Endothelial cell (in vitro differentiated cells): Measurements from ENCODE around the gene C22orf31. TPM values are rescaled to one million over a fixed set of nuclear protein-coding genes. Genes with fewer than 3 reads are reported as not detected.

Experiments used
- DNase-seq: peaks from one replicate; pipeline ENCODE4 v3.0.0; 2021; ENCODE audit warnings: low spot score
- H3K27ac Mint-ChIP-seq: one replicate; pipeline ENCODE4 v1.8.0; 2021; ENCODE audit warnings: mixed read lengths, inconsistent platforms; ENCODE audit not compliant: unreplicated experiment
- H3K27me3 Mint-ChIP-seq: one replicate; pipeline ENCODE4 v1.8.0; 2021; ENCODE audit warnings: mild to moderate bottlenecking, moderate library complexity, mixed read lengths, inconsistent platforms; ENCODE audit not compliant: unreplicated experiment
- H3K36me3 Mint-ChIP-seq: one replicate; pipeline ENCODE4 v1.8.0; 2021; ENCODE audit warnings: mild to moderate bottlenecking, low read depth, mixed read lengths, inconsistent platforms; ENCODE audit not compliant: unreplicated experiment
- H3K4me1 Mint-ChIP-seq: one replicate; pipeline ENCODE4 v1.8.0; 2021; ENCODE audit warnings: mild to moderate bottlenecking, mixed read lengths, inconsistent platforms; ENCODE audit not compliant: unreplicated experiment
- H3K4me3 Mint-ChIP-seq: one replicate; pipeline ENCODE4 v1.8.0; 2021; ENCODE audit warnings: mild to moderate bottlenecking, mixed read lengths, inconsistent platforms; ENCODE audit not compliant: unreplicated experiment
- H3K9me3 Mint-ChIP-seq: one replicate; pipeline ENCODE4 v1.8.0; 2021; ENCODE audit warnings: mixed read lengths, inconsistent platforms; ENCODE audit not compliant: unreplicated experiment
- total RNA-seq: library from RNA; stranded (reverse); fragmentation: NEBNext Ultra II Directional; extraction: Animal tissue kit (Norgen Biotek cat#: 25700); gene quantifications from one replicate; pipeline ENCODE4 v1.2.1, GENCODE V29; 2021; ENCODE audit not compliant: unreplicated experiment
- TF ChIP-seq, protein P1 (sequence below): fragments of 200-600 bp; sonication (generic); IDR thresholded peaks from one replicate; pipeline ENCODE4 v1.5.0; 2021; ENCODE audit warnings: antibody characterized with exemption; ENCODE audit not compliant: unreplicated experiment

C22orf31 gene
- total RNA-seq, 1 donor from 2014 or later = not detected

DNA sequence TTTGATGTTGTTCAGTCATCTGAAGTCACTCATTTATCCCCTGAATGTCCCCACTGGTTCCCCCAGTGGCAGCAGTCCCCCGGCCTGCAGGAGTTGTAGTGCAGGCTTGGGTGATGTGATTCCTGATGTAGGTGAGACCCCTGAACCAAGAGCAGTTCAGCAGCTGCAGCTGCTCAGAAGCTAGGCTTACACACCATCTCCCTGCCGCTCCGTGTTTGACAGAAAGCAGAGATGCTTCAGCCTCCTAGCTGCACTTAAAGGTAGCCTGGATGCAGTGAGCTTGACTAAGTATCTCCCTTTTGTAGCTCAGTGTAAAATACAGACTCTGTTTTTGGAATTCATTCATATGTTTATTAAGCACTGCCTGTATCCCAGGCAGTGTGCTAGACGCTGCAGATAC lies 47.3 kb downstream of the C22orf31 start:
- Mint-ChIP-seq H3K4me1 (peaks cover 11% of the 10 kb centered on the region), H3K36me3 (peaks cover 6% of the 10 kb centered on the region), H3K27ac (no peak overlapping the region), H3K9me3 (no peaks in the 10 kb centered on the region), H3K27me3 (peaks cover 4% of the 10 kb centered on the region), H3K4me3 (no peak overlapping the region)
- TF ChIP-seq, protein P1, sequence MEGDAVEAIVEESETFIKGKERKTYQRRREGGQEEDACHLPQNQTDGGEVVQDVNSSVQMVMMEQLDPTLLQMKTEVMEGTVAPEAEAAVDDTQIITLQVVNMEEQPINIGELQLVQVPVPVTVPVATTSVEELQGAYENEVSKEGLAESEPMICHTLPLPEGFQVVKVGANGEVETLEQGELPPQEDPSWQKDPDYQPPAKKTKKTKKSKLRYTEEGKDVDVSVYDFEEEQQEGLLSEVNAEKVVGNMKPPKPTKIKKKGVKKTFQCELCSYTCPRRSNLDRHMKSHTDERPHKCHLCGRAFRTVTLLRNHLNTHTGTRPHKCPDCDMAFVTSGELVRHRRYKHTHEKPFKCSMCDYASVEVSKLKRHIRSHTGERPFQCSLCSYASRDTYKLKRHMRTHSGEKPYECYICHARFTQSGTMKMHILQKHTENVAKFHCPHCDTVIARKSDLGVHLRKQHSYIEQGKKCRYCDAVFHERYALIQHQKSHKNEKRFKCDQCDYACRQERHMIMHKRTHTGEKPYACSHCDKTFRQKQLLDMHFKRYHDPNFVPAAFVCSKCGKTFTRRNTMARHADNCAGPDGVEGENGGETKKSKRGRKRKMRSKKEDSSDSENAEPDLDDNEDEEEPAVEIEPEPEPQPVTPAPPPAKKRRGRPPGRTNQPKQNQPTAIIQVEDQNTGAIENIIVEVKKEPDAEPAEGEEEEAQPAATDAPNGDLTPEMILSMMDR = no peak
- DNase-seq = no peak

DNA sequence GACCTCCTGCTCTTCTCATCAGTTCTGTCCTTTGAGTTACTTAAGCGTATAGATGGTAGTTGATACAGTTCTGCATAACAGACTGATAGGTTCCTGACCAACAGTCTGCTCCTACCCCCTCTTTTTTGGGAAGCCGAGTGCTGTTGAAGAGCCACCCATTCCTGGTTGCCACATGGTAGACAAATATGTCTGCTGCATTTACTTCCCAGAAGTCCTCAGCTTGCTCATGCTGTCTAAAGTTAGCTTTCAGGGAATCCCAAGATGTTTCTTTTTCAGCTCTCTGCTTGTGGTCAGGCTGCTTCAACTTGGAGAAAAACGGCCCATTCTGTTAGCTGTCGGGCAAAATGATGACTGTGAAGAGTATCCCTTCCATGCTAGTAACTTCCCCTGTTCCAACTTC lies 48.7 kb downstream of the C22orf31 start:
- TF ChIP-seq, protein P1 = no peak
- Mint-ChIP-seq H3K36me3 (peaks cover under 1% of the 10 kb centered on the region), H3K9me3 (no peaks in the 10 kb centered on the region), H3K4me3 (no peak overlapping the region), H3K27ac (no peak overlapping the region), H3K4me1 (peaks cover 14% of the 10 kb centered on the region), H3K27me3 (peaks cover 2% of the 10 kb centered on the region)
- no peak for DNase-seq

DNA sequence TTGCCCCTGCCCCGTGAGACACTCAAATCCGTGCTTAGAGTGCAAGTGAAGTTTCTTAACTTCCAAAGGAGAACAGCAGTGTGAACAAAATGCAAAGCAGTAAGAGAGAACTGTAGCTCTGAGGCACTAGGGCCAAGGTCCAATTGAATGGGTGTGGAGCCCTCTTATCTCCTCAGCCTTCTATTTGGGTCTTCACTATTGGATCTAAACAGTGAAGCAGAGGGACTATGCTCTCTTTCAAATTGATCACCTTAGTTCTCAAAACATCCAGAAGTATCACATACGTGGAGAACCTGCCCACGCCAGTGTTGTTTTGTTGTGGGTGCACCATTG lies 49.6 kb downstream of the C22orf31 start:
- no peak overlapping the region for H3K27ac Mint-ChIP-seq
- H3K4me3 Mint-ChIP-seq = no peak overlapping the region
- no peaks in the 10 kb centered on the region for H3K36me3 Mint-ChIP-seq
- DNase-seq = no peak
- H3K4me1 Mint-ChIP-seq = peaks cover 14% of the 10 kb centered on the region
- peaks cover 2% of the 10 kb centered on the region for H3K27me3 Mint-ChIP-seq
- TF ChIP-seq, protein P1 = no peak
- no peaks in the 10 kb centered on the region for H3K9me3 Mint-ChIP-seq

DNA sequence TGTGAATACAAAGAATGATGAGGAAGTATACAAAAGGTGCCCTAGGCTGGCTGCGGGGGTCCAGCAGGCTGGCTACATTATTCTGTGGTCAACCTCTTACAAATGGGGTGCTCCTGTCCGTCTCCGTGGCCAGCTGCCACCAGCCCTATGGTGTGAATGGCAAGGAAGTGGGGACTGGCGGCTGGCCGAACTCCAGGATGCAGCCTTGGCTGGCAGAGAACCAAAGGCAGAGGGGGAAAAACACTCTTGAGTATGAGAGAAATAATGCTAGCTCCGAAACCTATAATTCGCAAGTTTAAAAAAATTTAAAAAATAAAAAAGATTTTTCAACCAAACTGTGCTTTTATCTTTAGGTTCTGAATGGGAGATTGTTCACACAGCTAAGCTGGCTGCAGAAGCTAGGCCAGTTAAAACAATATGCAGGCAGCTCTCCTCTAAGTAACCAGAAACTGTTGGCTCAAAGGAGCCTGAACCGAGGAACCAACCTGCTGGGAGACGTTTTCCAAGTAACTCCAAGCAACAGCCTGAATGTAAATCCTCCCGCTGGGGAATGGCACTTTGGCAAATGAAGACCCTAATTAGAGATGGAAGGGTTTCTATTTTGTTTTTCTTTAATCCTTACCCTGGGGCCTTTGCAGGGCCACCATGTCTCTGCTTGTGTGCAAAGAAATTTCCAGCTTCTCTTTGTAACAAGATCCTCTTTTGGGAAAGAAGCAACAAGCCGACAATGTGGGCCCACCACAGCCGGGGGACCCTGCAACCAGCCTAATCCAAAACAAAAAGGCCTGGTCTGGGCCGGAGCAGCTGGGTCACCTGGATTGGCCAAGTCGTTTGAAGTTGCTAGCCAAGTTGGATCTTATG lies 50.2 kb downstream of the C22orf31 start:
- no peak overlapping the region for H3K4me3 Mint-ChIP-seq
- H3K36me3 Mint-ChIP-seq = no peaks in the 10 kb centered on the region
- no peak for DNase-seq
- no peaks in the 10 kb centered on the region for H3K9me3 Mint-ChIP-seq
- H3K4me1 Mint-ChIP-seq = peaks cover 10% of the 10 kb centered on the region
- H3K27ac Mint-ChIP-seq = no peak overlapping the region
- TF ChIP-seq, protein P1 = no peak
- peaks cover 2% of the 10 kb centered on the region for H3K27me3 Mint-ChIP-seq

DNA sequence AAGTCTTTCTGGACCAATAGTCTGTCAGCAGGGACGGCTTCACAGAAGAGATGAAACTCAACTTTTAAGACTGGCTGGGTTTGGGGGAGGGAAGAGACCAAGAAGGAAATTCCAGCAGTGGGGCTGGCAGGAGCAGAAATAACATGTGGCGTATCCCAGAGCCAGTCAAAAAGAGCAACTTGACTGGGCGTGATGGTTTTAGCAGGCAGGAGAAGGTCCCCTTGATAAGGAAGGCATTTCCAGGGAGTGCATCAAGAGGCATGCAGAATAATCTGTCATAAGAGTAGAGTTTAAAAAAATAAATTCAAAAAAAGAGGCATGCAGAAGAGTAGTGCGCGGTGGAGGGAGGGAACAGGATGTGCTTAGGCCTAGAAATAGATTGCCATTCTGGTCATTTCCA lies 52.5 kb downstream of the C22orf31 start:
- TF ChIP-seq, protein P1 = no peak
- Mint-ChIP-seq H3K4me1 (peaks cover 19% of the 10 kb centered on the region), H3K4me3 (no peak overlapping the region), H3K27ac (no peak overlapping the region), H3K27me3 (peaks cover 2% of the 10 kb centered on the region), H3K36me3 (no peaks in the 10 kb centered on the region), H3K9me3 (no peaks in the 10 kb centered on the region)
- no peak for DNase-seq
